Measurements from ENCODE around the gene FAIM2.

The FAIM2 gene

GRCh38 chr12:49821373-49822287 lies 82.1 kb downstream of the FAIM2 start:
- DNase-seq, result no peak

GRCh38 chr12:49819786-49820185 lies 83.9 kb downstream of the FAIM2 start:
- DNase-seq, result no peak

- DNase-seq, result no peak
Observed at GRCh38 chr12:49818241-49818895, 85.3 kb downstream of the FAIM2 start.

Data from NCI-H1092 (cell line).